ENCODE results near the gene MEF2B.
"Not testable (repeated sequence)": the region's sequence is repeated elsewhere in the genome, so short reads cannot be mapped to it uniquely, and the experiment has no call there.

Gene MEF2B

DNA sequence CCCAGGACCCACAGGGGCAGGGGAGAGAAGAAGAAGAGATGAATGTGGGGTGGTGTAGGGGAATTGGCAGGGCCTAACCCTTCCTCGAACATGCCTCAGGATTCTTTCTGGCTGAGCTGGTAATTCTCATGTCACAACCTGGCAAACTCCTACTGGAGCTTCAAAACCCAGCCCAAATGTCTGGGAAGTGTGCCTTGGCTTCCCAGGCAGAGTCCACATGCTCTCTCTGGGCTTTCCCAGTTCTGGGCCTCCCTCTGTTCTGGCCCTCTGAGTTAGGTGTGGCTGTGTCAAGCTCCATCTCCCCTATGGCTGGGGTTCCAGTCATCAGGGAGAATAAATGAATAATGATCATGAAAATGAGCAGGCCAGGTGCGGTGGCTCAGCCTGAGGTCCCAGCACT lies 20.6 kb downstream of the MEF2B start:
- Histone ChIP-seq H3K36me3 (ENCODE audit: insufficient read depth, low read length) (no peaks in the 10 kb centered on the region), H3K4me3 (ENCODE audit: low read length) (no peak overlapping the region), H3K27me3 (ENCODE audit: control insufficient read depth, insufficient read depth, low read length) (no peaks in the 10 kb centered on the region), H3K4me1 (ENCODE audit: control insufficient read depth, insufficient read depth, low read length) (peaks cover 4% of the 10 kb centered on the region), H3K9ac (ENCODE audit: low read depth, low read length) (no peak overlapping the region), H3K4me2 (ENCODE audit: low read length) (no peak overlapping the region), H3K9me3 (replicated peaks; ENCODE audit: low read length) (no peaks in the 10 kb centered on the region)

DNA sequence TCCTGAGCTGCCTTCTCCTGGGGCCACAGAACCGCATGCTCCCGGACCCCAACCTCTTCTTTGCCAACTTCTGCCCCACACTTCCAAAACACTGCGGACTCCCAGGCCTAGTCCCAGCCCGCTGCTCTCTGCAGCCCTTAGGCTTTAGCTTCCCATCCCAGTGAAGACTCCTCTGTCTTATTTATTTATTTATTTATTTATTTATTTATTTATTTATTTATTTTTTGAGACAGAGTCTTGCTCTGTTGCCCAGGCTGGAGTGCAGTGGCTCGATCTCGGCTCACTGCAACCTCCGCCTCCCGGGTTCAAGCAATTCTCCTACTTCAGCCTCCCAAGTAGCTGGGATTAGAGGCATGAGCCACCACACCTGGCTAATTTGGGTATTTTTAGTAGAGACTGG lies 21.6 kb downstream of the MEF2B start:
- H3K4me1 ChIP-seq (ENCODE audit: control insufficient read depth, insufficient read depth, low read length); H3K9me3 ChIP-seq (replicated peaks; ENCODE audit: low read length); H3K9ac ChIP-seq (ENCODE audit: low read depth, low read length); H3K4me2 ChIP-seq (ENCODE audit: low read length); H3K36me3 ChIP-seq (ENCODE audit: insufficient read depth, low read length); H3K4me3 ChIP-seq (ENCODE audit: low read length); H3K27me3 ChIP-seq (ENCODE audit: control insufficient read depth, insufficient read depth, low read length): not testable (repeated sequence)

DNA sequence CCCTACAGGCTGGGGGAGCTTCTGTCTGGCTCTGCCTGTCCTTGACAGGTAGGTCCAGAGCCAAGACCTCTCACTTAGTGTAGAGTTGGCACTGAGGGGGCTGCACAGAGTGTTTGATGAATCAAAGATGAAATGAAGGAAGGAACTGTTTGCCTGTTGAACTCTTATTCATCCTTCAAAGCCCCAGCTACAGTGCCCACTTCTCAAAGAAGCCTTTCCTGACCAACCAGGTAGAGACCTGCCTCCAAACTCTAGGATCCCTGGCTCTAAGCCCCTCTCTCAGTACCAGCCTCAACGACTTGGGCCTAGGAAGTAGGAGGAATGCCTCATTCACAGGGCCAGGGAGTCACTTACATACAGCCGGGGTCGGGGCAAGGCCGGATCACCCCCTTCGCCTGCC lies 22.7 kb downstream of the MEF2B start:
- no peaks in the 10 kb centered on the region for H3K9me3 ChIP-seq (replicated peaks; ENCODE audit: low read length)
- H3K27me3 ChIP-seq (ENCODE audit: control insufficient read depth, insufficient read depth, low read length): no peaks in the 10 kb centered on the region
- H3K36me3 ChIP-seq (ENCODE audit: insufficient read depth, low read length): no peaks in the 10 kb centered on the region
- H3K4me2 ChIP-seq (ENCODE audit: low read length): no peak overlapping the region
- H3K9ac ChIP-seq (ENCODE audit: low read depth, low read length): no peak overlapping the region
- peaks cover 4% of the 10 kb centered on the region for H3K4me1 ChIP-seq (ENCODE audit: control insufficient read depth, insufficient read depth, low read length)
- no peak overlapping the region for H3K4me3 ChIP-seq (ENCODE audit: low read length)

DNA sequence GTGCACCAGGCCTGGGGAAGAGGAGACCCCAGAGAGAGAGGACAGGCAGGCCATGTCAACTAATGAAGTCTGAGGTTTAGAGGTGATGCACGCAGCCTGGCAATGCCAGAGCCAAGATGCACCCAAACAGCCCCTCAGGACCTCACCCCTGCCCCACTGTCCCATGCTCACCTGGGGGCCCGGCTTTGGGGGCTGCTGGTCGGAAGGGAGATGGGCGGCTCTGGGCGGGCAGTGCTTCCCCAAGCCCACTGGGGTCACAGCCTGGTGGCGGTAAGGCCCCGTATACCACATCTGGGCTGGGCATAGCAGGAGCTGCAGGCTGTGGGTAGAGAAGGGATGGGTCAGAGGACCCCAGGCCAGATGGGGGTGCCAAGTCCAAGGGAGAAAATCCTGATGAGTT lies 23.2 kb downstream of the MEF2B start:
- H3K9me3 ChIP-seq (replicated peaks; ENCODE audit: low read length): no peaks in the 10 kb centered on the region
- H3K4me1 ChIP-seq (ENCODE audit: control insufficient read depth, insufficient read depth, low read length): peaks cover 4% of the 10 kb centered on the region
- H3K4me2 ChIP-seq (ENCODE audit: low read length): no peak overlapping the region
- no peak overlapping the region for H3K9ac ChIP-seq (ENCODE audit: low read depth, low read length)
- H3K36me3 ChIP-seq (ENCODE audit: insufficient read depth, low read length): no peaks in the 10 kb centered on the region
- no peaks in the 10 kb centered on the region for H3K27me3 ChIP-seq (ENCODE audit: control insufficient read depth, insufficient read depth, low read length)
- H3K4me3 ChIP-seq (ENCODE audit: low read length): no peak overlapping the region

DNA sequence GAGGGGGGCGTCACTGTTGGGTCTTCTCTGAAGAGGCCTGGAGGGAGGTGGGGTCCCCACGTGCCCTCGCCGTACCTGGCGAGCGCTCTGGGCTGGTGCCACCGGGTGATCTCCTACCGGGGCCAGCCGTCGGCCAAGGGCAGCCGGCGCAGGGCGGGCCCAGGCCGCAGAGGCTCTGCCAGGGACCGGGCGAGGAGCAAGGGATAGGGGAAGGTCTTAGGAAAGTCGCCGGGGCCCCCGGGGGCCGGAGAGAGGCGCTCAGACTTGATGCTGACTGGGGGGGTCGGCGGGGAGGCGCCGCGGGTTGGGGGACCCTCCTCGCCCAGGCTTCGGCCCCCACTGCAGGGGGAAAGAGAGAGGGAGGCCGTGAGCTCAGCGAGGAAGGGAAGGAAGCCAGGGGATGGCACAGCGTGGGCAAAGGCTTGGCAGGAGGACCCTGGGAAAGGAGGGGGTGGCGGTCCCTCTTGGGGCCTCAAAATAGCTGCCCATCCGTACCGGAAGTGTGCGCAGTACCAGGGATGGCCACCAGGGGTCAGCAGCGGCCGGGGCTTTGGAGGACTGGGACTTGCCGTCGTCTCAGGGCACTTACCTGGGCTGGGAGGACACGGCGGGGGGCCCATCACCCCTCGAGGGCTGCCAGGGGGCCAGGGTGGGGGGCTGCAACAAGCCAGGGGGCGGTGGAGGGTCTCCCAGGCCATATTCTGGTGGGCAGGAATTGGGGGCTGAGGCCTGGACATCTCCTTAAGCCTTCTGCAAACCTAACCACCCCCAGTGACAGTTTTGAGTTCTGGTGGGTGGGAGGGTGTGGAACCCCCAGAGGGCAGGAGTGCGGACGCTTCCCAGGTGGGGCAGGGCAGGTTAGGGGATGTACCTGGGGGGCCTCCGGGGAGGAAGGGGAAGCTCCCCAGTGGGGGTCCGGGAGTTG lies 24.1 kb downstream of the MEF2B start:
- Histone ChIP-seq H3K36me3 (ENCODE audit: insufficient read depth, low read length) (no peaks in the 10 kb centered on the region), H3K27me3 (ENCODE audit: control insufficient read depth, insufficient read depth, low read length) (no peaks in the 10 kb centered on the region), H3K4me3 (ENCODE audit: low read length) (no peak overlapping the region), H3K4me2 (ENCODE audit: low read length) (peak overlapping the region; percentile 76), H3K9ac (ENCODE audit: low read depth, low read length) (peak overlapping the region; percentile 79), H3K4me1 (ENCODE audit: control insufficient read depth, insufficient read depth, low read length) (peaks cover 4% of the 10 kb centered on the region), H3K9me3 (replicated peaks; ENCODE audit: low read length) (no peaks in the 10 kb centered on the region)

DNA sequence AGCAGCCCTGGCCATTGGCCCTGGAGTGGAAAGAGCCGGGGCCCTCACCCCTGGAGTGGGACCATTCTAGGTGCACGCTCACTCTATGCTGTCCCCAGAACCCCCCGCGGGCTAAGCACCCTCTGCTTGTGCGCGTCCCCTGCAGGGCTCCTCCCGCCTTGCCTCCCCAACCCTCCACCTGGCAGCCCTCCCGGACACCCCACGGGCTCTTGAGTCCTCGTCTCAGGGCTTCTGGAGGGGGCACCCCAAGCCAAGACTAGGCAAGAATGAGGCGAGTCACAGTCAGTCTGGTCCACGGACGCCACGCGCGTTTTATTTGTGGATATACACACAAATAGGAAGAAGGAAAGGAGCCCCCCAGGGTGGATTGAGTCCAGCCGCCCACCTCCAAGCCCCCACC lies 24.8 kb downstream of the MEF2B start:
- no peaks in the 10 kb centered on the region for H3K36me3 ChIP-seq (ENCODE audit: insufficient read depth, low read length)
- peak overlapping the region; percentile 79 for H3K9ac ChIP-seq (ENCODE audit: low read depth, low read length)
- peaks cover 4% of the 10 kb centered on the region for H3K4me1 ChIP-seq (ENCODE audit: control insufficient read depth, insufficient read depth, low read length)
- H3K27me3 ChIP-seq (ENCODE audit: control insufficient read depth, insufficient read depth, low read length): no peaks in the 10 kb centered on the region
- H3K4me3 ChIP-seq (ENCODE audit: low read length): no peak overlapping the region
- H3K9me3 ChIP-seq (replicated peaks; ENCODE audit: low read length): no peaks in the 10 kb centered on the region
- H3K4me2 ChIP-seq (ENCODE audit: low read length): no peak overlapping the region

DNA sequence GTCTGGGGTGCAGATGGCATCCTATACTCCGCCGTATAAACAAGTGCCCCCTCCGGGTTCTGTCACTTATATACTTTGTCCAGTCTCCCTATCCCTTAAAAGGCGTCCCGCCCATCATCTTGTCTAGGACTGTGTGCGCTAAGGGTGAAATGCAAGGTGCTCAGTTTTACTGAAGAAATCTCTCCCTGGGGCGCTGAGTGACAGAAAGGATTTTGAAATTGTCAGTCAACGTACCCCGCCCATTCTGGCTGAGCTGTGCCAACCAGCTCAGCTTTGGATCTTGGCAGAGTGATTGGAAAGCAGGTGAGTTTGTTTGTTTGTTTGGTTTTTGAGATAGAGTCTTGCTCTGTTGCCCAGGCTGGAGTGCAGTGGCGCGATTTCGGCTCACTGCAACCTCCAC lies 27.7 kb downstream of the MEF2B start:
- no peaks in the 10 kb centered on the region for H3K9me3 ChIP-seq (replicated peaks; ENCODE audit: low read length)
- no peak overlapping the region for H3K4me3 ChIP-seq (ENCODE audit: low read length)
- no peak overlapping the region for H3K4me2 ChIP-seq (ENCODE audit: low read length)
- no peaks in the 10 kb centered on the region for H3K36me3 ChIP-seq (ENCODE audit: insufficient read depth, low read length)
- H3K27me3 ChIP-seq (ENCODE audit: control insufficient read depth, insufficient read depth, low read length): no peaks in the 10 kb centered on the region
- no peak overlapping the region for H3K9ac ChIP-seq (ENCODE audit: low read depth, low read length)
- H3K4me1 ChIP-seq (ENCODE audit: control insufficient read depth, insufficient read depth, low read length): peaks cover 9% of the 10 kb centered on the region

DNA sequence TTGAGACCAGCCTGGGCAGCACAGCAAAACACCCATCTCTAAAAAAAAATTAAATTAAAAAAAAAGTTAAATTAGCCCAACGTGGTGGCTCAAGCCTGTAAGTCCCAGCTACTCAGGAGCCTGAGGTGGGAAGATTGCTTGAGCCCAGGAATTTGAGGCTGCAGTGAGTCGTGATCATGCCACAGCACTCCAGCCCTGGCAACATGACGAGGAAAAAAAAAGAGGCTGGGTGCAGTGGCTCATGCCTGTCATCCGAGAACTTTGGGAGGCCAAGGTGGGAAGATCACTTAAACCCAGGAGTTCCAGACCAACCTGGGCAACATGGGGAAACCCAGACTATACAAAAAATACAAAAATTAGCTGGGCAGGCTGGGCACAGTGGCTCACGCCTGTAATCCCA lies 29.6 kb downstream of the MEF2B start:
- Histone ChIP-seq H3K9me3 (replicated peaks; ENCODE audit: low read length) (no peaks in the 10 kb centered on the region), H3K9ac (ENCODE audit: low read depth, low read length) (no peak overlapping the region), H3K4me2 (ENCODE audit: low read length) (no peak overlapping the region)

DNA sequence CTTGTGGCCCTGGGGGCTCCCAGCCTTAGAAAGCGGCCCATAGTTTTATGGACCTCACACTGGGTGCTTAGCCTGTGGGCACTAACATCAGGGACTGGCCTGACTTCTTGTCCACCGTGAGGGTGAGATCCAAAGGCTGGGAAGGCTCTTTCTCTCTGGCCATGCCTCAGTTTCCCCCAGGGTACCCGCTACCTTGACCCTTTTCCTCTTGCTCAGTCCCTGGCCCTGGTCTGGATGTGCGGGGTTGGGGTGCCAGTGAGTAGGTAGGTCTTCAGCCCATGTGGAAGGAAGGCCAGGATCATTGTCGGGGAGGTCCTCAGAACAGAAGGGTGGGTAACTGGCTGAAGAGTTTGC lies 30.2 kb downstream of the MEF2B start:
- no peak overlapping the region for H3K9ac ChIP-seq (ENCODE audit: low read depth, low read length)
- H3K4me3 ChIP-seq (ENCODE audit: low read length): no peak overlapping the region
- no peaks in the 10 kb centered on the region for H3K36me3 ChIP-seq (ENCODE audit: insufficient read depth, low read length)
- H3K9me3 ChIP-seq (replicated peaks; ENCODE audit: low read length): no peaks in the 10 kb centered on the region
- no peak overlapping the region for H3K4me2 ChIP-seq (ENCODE audit: low read length)
- H3K27me3 ChIP-seq (ENCODE audit: control insufficient read depth, insufficient read depth, low read length): no peaks in the 10 kb centered on the region
- peaks cover 8% of the 10 kb centered on the region for H3K4me1 ChIP-seq (ENCODE audit: control insufficient read depth, insufficient read depth, low read length)

More for the DNA sequence above, 29.6 kb downstream of the MEF2B start:
- H3K4me3 ChIP-seq (ENCODE audit: low read length): no peak overlapping the region
- no peaks in the 10 kb centered on the region for H3K27me3 ChIP-seq (ENCODE audit: control insufficient read depth, insufficient read depth, low read length)
- no peaks in the 10 kb centered on the region for H3K36me3 ChIP-seq (ENCODE audit: insufficient read depth, low read length)
- H3K4me1 ChIP-seq (ENCODE audit: control insufficient read depth, insufficient read depth, low read length): peaks cover 8% of the 10 kb centered on the region

DNA sequence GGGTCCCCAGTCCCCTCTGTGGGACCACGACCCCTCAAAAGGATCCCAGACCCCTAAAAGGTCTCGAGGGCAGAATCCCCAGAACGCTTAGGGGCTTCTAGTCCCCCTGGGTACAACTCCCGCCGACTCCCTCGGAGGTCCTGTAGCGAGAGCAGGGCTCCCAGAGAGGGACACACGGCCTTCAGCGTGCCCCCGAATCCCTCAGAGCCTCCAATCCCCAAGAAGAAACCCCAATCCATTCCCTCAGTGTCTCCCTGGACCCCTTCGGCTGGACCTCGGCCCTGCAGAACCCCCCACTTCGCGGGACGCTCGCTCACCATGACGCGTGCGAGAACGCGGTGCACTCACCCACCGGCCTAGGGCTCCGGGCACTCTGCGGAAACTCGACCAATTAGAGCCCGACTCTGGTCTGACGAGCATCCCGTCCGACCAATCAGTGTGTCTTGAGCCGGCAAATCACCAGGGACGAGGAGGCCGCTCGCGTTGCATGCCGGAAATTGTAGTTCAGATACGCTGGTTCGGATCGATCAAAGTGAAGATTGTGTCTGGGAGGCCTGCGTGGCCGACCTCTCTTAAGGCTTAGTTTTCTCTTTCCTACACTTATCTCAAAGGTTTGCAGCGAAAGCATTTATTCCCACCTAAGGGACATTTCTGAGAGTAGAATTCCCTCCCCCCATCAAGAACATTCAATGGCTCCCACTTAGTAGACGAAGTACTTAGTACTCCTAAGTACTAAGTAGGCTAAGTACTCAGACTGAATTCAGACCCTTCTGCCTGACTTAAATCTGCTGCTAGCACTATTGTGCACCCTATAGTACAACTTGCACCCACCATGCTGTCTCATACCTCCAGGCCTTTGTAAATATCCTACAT lies 31.7 kb downstream of the MEF2B start, which contains the start of gene TMEM161A:
TMEM161A (minus strand) TSS at position 370 of the 873 bp plus-strand sequence; CDS start at position 320, 50 bp downstream.
- no peaks in the 10 kb centered on the region for H3K9me3 ChIP-seq (replicated peaks; ENCODE audit: low read length)
- H3K4me1 ChIP-seq (ENCODE audit: control insufficient read depth, insufficient read depth, low read length): peaks cover 8% of the 10 kb centered on the region
- peak within 1 kb of the TSS; percentile 80 for H3K4me3 ChIP-seq (ENCODE audit: low read length)
- H3K9ac ChIP-seq (ENCODE audit: low read depth, low read length): peak within 1 kb of the TSS; percentile 88
- H3K36me3 ChIP-seq (ENCODE audit: insufficient read depth, low read length): no peaks in the 10 kb centered on the region
- H3K27me3 ChIP-seq (ENCODE audit: control insufficient read depth, insufficient read depth, low read length): no peaks in the 10 kb centered on the region
- H3K4me2 ChIP-seq (ENCODE audit: low read length): peak within 1 kb of the TSS; percentile 88

DNA sequence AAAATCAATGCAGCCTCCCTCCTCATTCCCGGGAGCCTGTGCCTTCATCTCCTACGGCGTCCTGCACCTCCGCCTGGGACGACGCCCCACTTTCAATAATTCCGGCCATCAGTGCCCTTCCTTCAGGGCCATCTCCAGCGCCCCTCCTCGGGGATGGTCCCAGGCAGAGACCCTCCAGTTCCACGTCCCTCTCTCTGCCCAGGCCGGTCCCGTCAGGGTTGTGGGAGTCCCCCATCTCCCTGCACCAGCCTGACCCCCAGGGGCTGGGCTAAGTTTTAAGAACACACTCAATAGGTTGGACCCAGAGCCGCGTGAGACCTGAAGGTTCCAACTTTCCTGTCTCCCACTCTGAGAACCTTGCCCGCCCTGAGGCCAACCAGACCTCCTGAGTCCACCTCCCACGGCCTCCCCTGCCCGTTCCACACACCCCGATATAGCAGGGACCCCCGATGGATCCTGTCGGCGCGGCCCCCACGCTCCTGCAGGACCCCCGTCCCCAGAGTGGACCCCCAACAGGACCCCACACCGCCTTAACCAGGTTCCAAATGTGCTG lies 32.4 kb downstream of the MEF2B start:
- Histone ChIP-seq H3K4me3 (ENCODE audit: low read length) (peak overlapping the region; percentile 80), H3K4me2 (ENCODE audit: low read length) (peak overlapping the region; percentile 88), H3K27me3 (ENCODE audit: control insufficient read depth, insufficient read depth, low read length) (no peaks in the 10 kb centered on the region), H3K9ac (ENCODE audit: low read depth, low read length) (peak overlapping the region; percentile 88), H3K36me3 (ENCODE audit: insufficient read depth, low read length) (no peaks in the 10 kb centered on the region), H3K9me3 (replicated peaks; ENCODE audit: low read length) (peaks cover under 1% of the 10 kb centered on the region), H3K4me1 (ENCODE audit: control insufficient read depth, insufficient read depth, low read length) (peaks cover 8% of the 10 kb centered on the region)
